Measurements from ENCODE around the gene MASTL.

GRCh38 chr10:27230022-27230421 is 74.9 kb downstream of the MASTL start:
- no peak for TF ChIP-seq POLR2A (IDR thresholded peaks at IDR 0.05)
- no peak for TF ChIP-seq POLR2AphosphoS5 (IDR thresholded peaks at IDR 0.05)
